Keratinocyte (primary cell): ENCODE measurements around the gene KLRK1.

Experiments
- EZH2 ChIP-seq: IDR thresholded peaks from one replicate; pipeline ENCODE4 v1.6.1; 2012; ENCODE audit warnings: inconsistent platforms, mild to moderate bottlenecking, low read length, moderate library complexity
- TF ChIP-seq, protein P1 (sequence below), 3 experiments: IDR thresholded peaks in 1 of 3; conservative IDR thresholded peaks in 1 of 3; optimal IDR thresholded peaks in 1 of 3; 2 replicates in 2 of 3; 3 replicates in 1 of 3; pipeline versions ENCODE3 to v1.5.1; 2011; ENCODE audit warnings: low read length in 3 of 3, mild to moderate bottlenecking in 3 of 3, moderate library complexity in 2 of 3, control low read depth in 1 of 3, inconsistent platforms in 1 of 3; ENCODE audit not compliant: insufficient read depth in 2 of 3; ENCODE audit errors: extremely low read depth in 1 of 3

DNA sequence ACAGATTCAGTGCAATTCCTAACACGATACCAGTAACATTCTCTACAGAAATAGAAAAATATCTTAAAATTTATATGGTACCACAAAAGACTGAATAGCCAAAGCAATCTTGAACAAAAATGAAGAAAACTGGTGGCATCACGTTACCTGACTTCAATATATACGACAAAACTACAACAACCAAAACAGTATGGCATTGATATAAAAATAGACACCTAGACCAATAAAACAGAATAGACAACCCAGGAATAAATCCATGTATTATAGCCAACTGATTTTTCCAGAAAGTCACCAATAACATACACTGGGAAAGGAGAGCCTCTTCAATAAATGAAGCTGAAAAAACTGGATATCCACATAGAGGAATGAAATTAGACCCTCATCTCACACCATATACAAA, 5.7 kb downstream of the KLRK1 start:
- TF ChIP-seq, protein P1, sequence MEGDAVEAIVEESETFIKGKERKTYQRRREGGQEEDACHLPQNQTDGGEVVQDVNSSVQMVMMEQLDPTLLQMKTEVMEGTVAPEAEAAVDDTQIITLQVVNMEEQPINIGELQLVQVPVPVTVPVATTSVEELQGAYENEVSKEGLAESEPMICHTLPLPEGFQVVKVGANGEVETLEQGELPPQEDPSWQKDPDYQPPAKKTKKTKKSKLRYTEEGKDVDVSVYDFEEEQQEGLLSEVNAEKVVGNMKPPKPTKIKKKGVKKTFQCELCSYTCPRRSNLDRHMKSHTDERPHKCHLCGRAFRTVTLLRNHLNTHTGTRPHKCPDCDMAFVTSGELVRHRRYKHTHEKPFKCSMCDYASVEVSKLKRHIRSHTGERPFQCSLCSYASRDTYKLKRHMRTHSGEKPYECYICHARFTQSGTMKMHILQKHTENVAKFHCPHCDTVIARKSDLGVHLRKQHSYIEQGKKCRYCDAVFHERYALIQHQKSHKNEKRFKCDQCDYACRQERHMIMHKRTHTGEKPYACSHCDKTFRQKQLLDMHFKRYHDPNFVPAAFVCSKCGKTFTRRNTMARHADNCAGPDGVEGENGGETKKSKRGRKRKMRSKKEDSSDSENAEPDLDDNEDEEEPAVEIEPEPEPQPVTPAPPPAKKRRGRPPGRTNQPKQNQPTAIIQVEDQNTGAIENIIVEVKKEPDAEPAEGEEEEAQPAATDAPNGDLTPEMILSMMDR (optimal IDR thresholded peaks at IDR 0.05 in 1 of 3, IDR thresholded peaks at IDR 0.05 in 1 of 3, conservative IDR thresholded peaks at IDR 0.05 in 1 of 3; ENCODE audit: extremely low read depth in 1 of 3, insufficient read depth in 2 of 3, low read length in 3 of 3), result no peak
- TF ChIP-seq EZH2, result no peak
